DND-41 (cell line): ENCODE data around the gene CASS4.
"Not testable (repeated sequence)": the region's sequence is repeated elsewhere in the genome, so short reads cannot be mapped to it uniquely, and the experiment has no call there.

Experiments
- ATAC-seq: fragments of 200-7000 bp; cut with Tn5 transposase; 3 replicates; pipeline ENCODE4 v1.9.1; 2021; ENCODE audit warnings: low read depth; ENCODE audit not compliant: insufficient read depth
- DNase-seq: peaks from one replicate; pipeline ENCODE4 v3.0.0-alpha.2; 2020
- H2AFZ ChIP-seq: 2 replicates; pipeline ENCODE4 v1.6.0; 2012; ENCODE audit warnings: low read depth, low read length
- H3K27ac ChIP-seq: 2 replicates; pipeline ENCODE4 v1.5.1; 2012; ENCODE audit warnings: low read length, inconsistent platforms
- H3K27me3 ChIP-seq: fragments of 200-600 bp; sonication (generic); 2 replicates; pipeline ENCODE4 v1.6.0; 2012; ENCODE audit warnings: low read length, mild to moderate bottlenecking, inconsistent platforms; ENCODE audit not compliant: insufficient read depth, poor library complexity
- H3K36me3 ChIP-seq: 2 replicates; pipeline ENCODE4 v1.5.1; 2012; ENCODE audit warnings: low read length, inconsistent platforms; ENCODE audit not compliant: insufficient read depth
- H3K4me1 ChIP-seq: 2 replicates; pipeline ENCODE4 v1.5.1; 2012; ENCODE audit warnings: mild to moderate bottlenecking, low read length; ENCODE audit not compliant: insufficient read depth
- H3K4me2 ChIP-seq: 2 replicates; pipeline ENCODE4 v1.6.0; 2012; ENCODE audit warnings: mild to moderate bottlenecking, moderate library complexity, low read length, inconsistent platforms; ENCODE audit not compliant: insufficient read depth
- H3K4me3 ChIP-seq, 2 experiments: fragments of 200-600 bp in 1 of 2; shearing (Covaris generic) in 1 of 2; 2 replicates each; pipeline ENCODE4 v1.5.1; 2012 to 2016; ENCODE audit warnings: inconsistent platforms in 2 of 2, low read length in 2 of 2, mild to moderate bottlenecking in 2 of 2, low read depth in 1 of 2, moderate library complexity in 1 of 2
- H3K79me2 ChIP-seq: 2 replicates; pipeline ENCODE4 v1.6.0; 2012; ENCODE audit warnings: low read length, inconsistent platforms; ENCODE audit not compliant: insufficient read depth
- H3K9ac ChIP-seq: 2 replicates; pipeline ENCODE4 v1.6.0; 2012; ENCODE audit warnings: low read depth, mild to moderate bottlenecking, inconsistent platforms, low read length, moderate library complexity
- H3K9me3 ChIP-seq: 2 replicates; pipeline ENCODE4 v1.5.1; 2012; ENCODE audit warnings: low read length, moderate library complexity, mild to moderate bottlenecking, inconsistent platforms; ENCODE audit not compliant: insufficient read depth, severe bottlenecking
- H4K20me1 ChIP-seq: 2 replicates; pipeline ENCODE4 v1.6.0; 2012; ENCODE audit warnings: low read length; ENCODE audit not compliant: insufficient read depth
- CTCF ChIP-seq: IDR thresholded peaks from 2 replicates; pipeline ENCODE4 v1.5.1; 2012; ENCODE audit warnings: borderline replicate concordance, low read length, moderate library complexity, mild to moderate bottlenecking; ENCODE audit not compliant: poor library complexity, severe bottlenecking; ENCODE audit errors: extremely low read depth
- EZH2 ChIP-seq: IDR thresholded peaks from 3 replicates; pipeline ENCODE4 v1.6.1; 2012; ENCODE audit warnings: borderline replicate concordance, low read depth, mild to moderate bottlenecking, moderate library complexity, low read length, inconsistent platforms; ENCODE audit not compliant: severe bottlenecking

CASS4 gene

DNA sequence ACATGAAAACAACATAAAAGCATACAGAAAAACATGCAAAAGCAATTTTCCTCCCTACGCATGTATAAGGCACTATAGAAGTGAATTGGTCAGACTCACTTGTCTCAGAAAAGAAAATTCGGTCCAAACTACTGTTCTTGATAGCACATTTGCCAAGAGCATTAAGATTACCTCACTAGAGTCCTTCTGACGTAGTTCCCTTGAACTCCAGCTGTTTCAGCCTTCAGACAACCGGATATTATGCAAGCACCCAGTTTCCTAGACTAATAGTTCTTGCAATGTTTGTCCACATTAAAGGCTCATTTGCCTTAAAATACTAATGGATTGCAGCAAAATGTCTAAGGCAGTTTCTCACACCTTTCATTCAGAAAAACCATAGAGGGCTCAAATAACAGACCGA is 2.5 kb upstream of the CASS4 start:
- H3K36me3 ChIP-seq = peaks cover 37% of the 10 kb centered on the region
- no peak for TF ChIP-seq EZH2
- no peak for TF ChIP-seq CTCF
- no peak overlapping the region for H3K4me2 ChIP-seq
- no peak overlapping the region for H3K27ac ChIP-seq
- H2AFZ ChIP-seq = no peak overlapping the region
- H3K4me1 ChIP-seq = no peaks in the 10 kb centered on the region
- H4K20me1 ChIP-seq = peaks cover 15% of the 10 kb centered on the region; the same call in 1 of the 2 replicates
- H3K27me3 ChIP-seq = no peaks in the 10 kb centered on the region
- H3K79me2 ChIP-seq = no peaks in the 10 kb centered on the region
- ATAC-seq (no peak), DNase-seq (no peak)
- no peak overlapping the region for H3K9ac ChIP-seq
- H3K4me3 ChIP-seq = no peak overlapping the region
- H3K9me3 ChIP-seq = no peaks in the 10 kb centered on the region

DNA sequence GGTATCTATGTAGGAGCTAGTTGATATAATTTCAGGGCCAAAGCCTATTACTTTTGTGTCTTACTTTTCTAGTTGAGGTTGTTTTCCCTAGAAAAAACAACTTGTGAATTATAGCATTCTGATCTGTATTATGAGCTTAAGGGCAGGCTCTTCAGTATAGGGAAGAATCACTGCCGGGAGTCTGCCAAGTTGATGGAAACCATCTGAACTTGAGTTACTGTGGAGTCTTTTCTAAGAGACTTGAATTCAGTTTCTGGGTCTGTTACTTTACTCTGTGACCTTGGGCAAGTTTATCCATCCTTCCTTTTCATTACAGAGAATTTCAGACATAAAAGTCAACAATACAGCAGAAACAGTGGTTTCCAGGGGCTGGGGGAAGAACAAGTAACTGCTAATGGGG is 2.1 kb upstream of the CASS4 start:
- H3K4me1 ChIP-seq = no peaks in the 10 kb centered on the region
- H2AFZ ChIP-seq = no peak overlapping the region
- TF ChIP-seq CTCF (no peak), EZH2 (no peak)
- peaks cover 34% of the 10 kb centered on the region for H3K36me3 ChIP-seq
- no peaks in the 10 kb centered on the region for H3K27me3 ChIP-seq
- no peaks in the 10 kb centered on the region for H3K9me3 ChIP-seq
- ATAC-seq (no peak), DNase-seq (no peak)
- H3K9ac ChIP-seq = no peak overlapping the region
- peaks cover 15% of the 10 kb centered on the region; the same call in 1 of the 2 replicates for H4K20me1 ChIP-seq
- H3K27ac ChIP-seq = no peak overlapping the region
- no peak overlapping the region for H3K4me3 ChIP-seq
- no peaks in the 10 kb centered on the region for H3K79me2 ChIP-seq
- no peak overlapping the region for H3K4me2 ChIP-seq

DNA sequence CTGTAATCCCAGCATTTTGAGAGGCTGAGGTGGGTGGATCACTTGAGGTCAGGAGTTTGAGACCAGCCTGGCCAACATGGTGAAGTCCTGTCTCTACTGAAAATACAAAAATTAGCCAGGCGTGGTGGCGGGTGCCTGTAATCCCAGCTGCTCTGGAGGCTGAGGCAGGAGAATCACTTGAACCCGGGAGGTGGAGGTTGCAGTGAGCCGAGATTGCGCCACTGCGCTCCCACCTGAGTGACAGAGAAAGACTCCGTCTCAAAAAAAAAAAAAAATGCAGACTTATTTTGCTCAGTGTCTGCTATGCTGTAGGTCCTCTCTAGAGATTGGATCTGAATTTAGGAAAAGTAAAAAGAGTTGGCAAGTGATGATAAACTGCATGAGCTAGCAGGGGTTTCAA is 773 bp upstream of the CASS4 start:
- H3K4me1 ChIP-seq, H3K27me3 ChIP-seq, H3K4me2 ChIP-seq, DNase-seq, H2AFZ ChIP-seq, H3K4me3 ChIP-seq, H3K79me2 ChIP-seq, H3K27ac ChIP-seq, H3K9me3 ChIP-seq, ATAC-seq, H3K9ac ChIP-seq: not testable (repeated sequence)
- Histone ChIP-seq H4K20me1 (peaks cover 10% of the 10 kb centered on the region; the same call in 1 of the 2 replicates), H3K36me3 (peaks cover 20% of the 10 kb centered on the region)

GRCh38 chr20:56412473-56412790 is 372 bp downstream of the CASS4 start:
- Histone ChIP-seq H3K36me3 (peaks cover 9% of the 10 kb centered on the region), H4K20me1 (peaks cover 2% of the 10 kb centered on the region), H3K9ac (no peak overlapping the region), H3K4me1 (no peaks in the 10 kb centered on the region), H3K27me3 (no peaks in the 10 kb centered on the region), H3K4me3 (no peak overlapping the region), H3K4me2 (no peak overlapping the region), H2AFZ (no peak overlapping the region), H3K79me2 (no peaks in the 10 kb centered on the region), H3K9me3 (no peaks in the 10 kb centered on the region), H3K27ac (no peak overlapping the region)
- DNase-seq = no peak
- TF ChIP-seq CTCF (no peak), EZH2 (no peak)
- ATAC-seq = no peak
